ENCODE measurements around the gene SHISAL1. TPM values are rescaled to one million over a fixed set of nuclear protein-coding genes. Genes with fewer than 3 reads are reported as not detected.

SHISAL1 gene
- polyA plus RNA-seq, 1 donor (not counting 4 experiments of a cell fraction or from before 2014, with no cell fraction given): 0.24 TPM

DNA sequence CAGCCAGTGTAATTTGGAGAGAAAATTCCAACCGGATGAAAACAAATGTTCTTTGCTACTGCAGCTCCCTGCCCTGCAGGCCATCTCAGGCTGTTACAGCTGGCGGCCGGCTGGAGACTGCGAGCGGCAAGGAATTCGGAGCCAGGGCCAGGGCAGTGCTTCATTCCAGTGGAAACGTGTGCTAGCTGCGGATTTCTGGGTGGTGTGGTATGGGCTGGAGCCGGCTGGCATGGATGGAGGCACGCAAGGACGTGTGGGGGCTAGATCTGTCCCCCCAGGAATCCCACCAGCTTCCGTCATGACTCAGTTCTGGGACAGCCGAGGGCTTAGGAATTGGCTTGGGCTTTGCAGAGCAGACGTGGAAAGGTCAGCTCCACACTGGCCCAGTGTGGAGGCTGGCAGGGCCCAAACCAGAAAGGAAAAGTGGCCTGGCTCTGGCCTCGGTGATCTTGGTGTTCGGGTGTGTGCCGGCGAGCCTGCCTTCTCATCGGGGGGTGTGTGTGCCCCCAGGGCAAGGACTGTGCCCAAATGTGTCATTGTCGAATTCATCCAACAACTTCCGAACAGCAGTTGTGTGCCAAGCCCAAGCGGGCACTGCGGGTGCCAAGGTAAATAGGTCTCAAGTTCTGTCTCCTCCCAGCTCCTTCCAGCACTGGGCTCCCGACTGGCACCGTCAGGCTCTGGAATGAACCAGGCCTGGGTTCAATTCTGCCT is 48.1 kb upstream of the SHISAL1 start:
- no peaks in the 10 kb centered on the region for H3K9me3 ChIP-seq (ENCODE audit: control insufficient read depth, low read depth, low read length)
- no peaks in the 10 kb centered on the region for H3K79me2 ChIP-seq (ENCODE audit: control insufficient read depth, insufficient read depth, low read length)
- H3K9me1 ChIP-seq (ENCODE audit: control insufficient read depth, extremely low read depth, insufficient read depth, low read length): no peaks in the 10 kb centered on the region
- peak overlapping the region; percentile 82 for H3K4me2 ChIP-seq (ENCODE audit: control insufficient read depth, extremely low read depth, insufficient read depth, low read depth, low read length)
- H3K36me3 ChIP-seq (ENCODE audit: control insufficient read depth in 2 of 2, extremely low read depth in 1 of 2, insufficient read depth in 2 of 2, low read length in 2 of 2): no peaks in the 10 kb centered on the region
- peak overlapping the region; percentile 71 for H3K9ac ChIP-seq (ENCODE audit: control insufficient read depth, extremely low read depth, insufficient read depth, low read length)
- DNase-seq (ENCODE audit: low read depth, low spot score) (peak; percentile 85), FAIRE-seq (peak; percentile 92)
- H3K27ac ChIP-seq (ENCODE audit: control insufficient read depth, insufficient read depth, low read length): peak overlapping the region; percentile 86
- H2AFZ ChIP-seq (ENCODE audit: control insufficient read depth, low read length): peak overlapping the region; percentile 82
- H3K4me1 ChIP-seq (ENCODE audit: control insufficient read depth, extremely low read depth, insufficient read depth, low read length): peaks cover 50% of the 10 kb centered on the region
- no peaks in the 10 kb centered on the region for H4K20me1 ChIP-seq (ENCODE audit: control insufficient read depth, extremely low read depth, insufficient read depth, low read length)
- H3K27me3 ChIP-seq (ENCODE audit: control insufficient read depth, extremely low read depth, insufficient read depth, low read length): no peaks in the 10 kb centered on the region
- dilution Hi-C loops (cut with MboI; ENCODE audit: extremely low pct_ligation_motif_present, low sequenced_read_pairs): no loop called here
- TF ChIP-seq EZH2 (IDR thresholded peaks at IDR 0.05; ENCODE audit: low read length): no peak
- TF ChIP-seq, protein P1, sequence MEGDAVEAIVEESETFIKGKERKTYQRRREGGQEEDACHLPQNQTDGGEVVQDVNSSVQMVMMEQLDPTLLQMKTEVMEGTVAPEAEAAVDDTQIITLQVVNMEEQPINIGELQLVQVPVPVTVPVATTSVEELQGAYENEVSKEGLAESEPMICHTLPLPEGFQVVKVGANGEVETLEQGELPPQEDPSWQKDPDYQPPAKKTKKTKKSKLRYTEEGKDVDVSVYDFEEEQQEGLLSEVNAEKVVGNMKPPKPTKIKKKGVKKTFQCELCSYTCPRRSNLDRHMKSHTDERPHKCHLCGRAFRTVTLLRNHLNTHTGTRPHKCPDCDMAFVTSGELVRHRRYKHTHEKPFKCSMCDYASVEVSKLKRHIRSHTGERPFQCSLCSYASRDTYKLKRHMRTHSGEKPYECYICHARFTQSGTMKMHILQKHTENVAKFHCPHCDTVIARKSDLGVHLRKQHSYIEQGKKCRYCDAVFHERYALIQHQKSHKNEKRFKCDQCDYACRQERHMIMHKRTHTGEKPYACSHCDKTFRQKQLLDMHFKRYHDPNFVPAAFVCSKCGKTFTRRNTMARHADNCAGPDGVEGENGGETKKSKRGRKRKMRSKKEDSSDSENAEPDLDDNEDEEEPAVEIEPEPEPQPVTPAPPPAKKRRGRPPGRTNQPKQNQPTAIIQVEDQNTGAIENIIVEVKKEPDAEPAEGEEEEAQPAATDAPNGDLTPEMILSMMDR (optimal IDR thresholded peaks at IDR 0.05 in 1 of 3, IDR thresholded peaks at IDR 0.05 in 1 of 3, conservative IDR thresholded peaks at IDR 0.05 in 1 of 3; ENCODE audit: extremely low read depth in 1 of 3, insufficient read depth in 2 of 3, low read length in 3 of 3): peak in 2 of 3 experiments; percentile 37 to 41
- peak overlapping the region in 2 of 3 experiments; percentile 32 to 51 for H3K4me3 ChIP-seq (ENCODE audit: control insufficient read depth in 2 of 3, extremely low read depth in 1 of 3, insufficient read depth in 2 of 3, low read depth in 1 of 3, low read length in 3 of 3)

GRCh38 chr22:44360306-44360667 is 47.5 kb upstream of the SHISAL1 start:
- no peaks in the 10 kb centered on the region for H3K79me2 ChIP-seq (ENCODE audit: control insufficient read depth, insufficient read depth, low read length)
- peaks cover 50% of the 10 kb centered on the region for H3K4me1 ChIP-seq (ENCODE audit: control insufficient read depth, extremely low read depth, insufficient read depth, low read length)
- peak overlapping the region; percentile 86 for H3K27ac ChIP-seq (ENCODE audit: control insufficient read depth, insufficient read depth, low read length)
- H3K9me3 ChIP-seq (ENCODE audit: control insufficient read depth, low read depth, low read length): no peaks in the 10 kb centered on the region
- DNase-seq (ENCODE audit: low read depth, low spot score): no peak
- H3K4me3 ChIP-seq (ENCODE audit: control insufficient read depth in 2 of 3, extremely low read depth in 1 of 3, insufficient read depth in 2 of 3, low read depth in 1 of 3, low read length in 3 of 3): peak overlapping the region in 2 of 3 experiments; percentile 20 to 32
- peak overlapping the region; percentile 82 for H3K4me2 ChIP-seq (ENCODE audit: control insufficient read depth, extremely low read depth, insufficient read depth, low read depth, low read length)
- peak overlapping the region; percentile 82 for H2AFZ ChIP-seq (ENCODE audit: control insufficient read depth, low read length)
- no peaks in the 10 kb centered on the region for H4K20me1 ChIP-seq (ENCODE audit: control insufficient read depth, extremely low read depth, insufficient read depth, low read length)
- FAIRE-seq: no peak
- H3K36me3 ChIP-seq (ENCODE audit: control insufficient read depth in 2 of 2, extremely low read depth in 1 of 2, insufficient read depth in 2 of 2, low read length in 2 of 2): no peaks in the 10 kb centered on the region
- dilution Hi-C loops (cut with MboI; ENCODE audit: extremely low pct_ligation_motif_present, low sequenced_read_pairs): no loop called here
- TF ChIP-seq EZH2 (IDR thresholded peaks at IDR 0.05; ENCODE audit: low read length): no peak
- TF ChIP-seq, protein P1 (optimal IDR thresholded peaks at IDR 0.05 in 1 of 3, IDR thresholded peaks at IDR 0.05 in 1 of 3, conservative IDR thresholded peaks at IDR 0.05 in 1 of 3; ENCODE audit: extremely low read depth in 1 of 3, insufficient read depth in 2 of 3, low read length in 3 of 3): no peak
- H3K27me3 ChIP-seq (ENCODE audit: control insufficient read depth, extremely low read depth, insufficient read depth, low read length): no peaks in the 10 kb centered on the region
- no peaks in the 10 kb centered on the region for H3K9me1 ChIP-seq (ENCODE audit: control insufficient read depth, extremely low read depth, insufficient read depth, low read length)
- H3K9ac ChIP-seq (ENCODE audit: control insufficient read depth, extremely low read depth, insufficient read depth, low read length): peak overlapping the region; percentile 71
